H9 (cell line): ENCODE data around the gene LYAR. TPM values are rescaled to one million over a fixed set of nuclear protein-coding genes. Genes with fewer than 3 reads are reported as not detected.

Experiments used
- DNase-seq: peaks from one replicate; pipeline ENCODE4 v3.0.0-alpha.2; 2017
- H2AFZ ChIP-seq: one replicate; pipeline ENCODE4 v1.6.1; 2013; ENCODE audit warnings: mild to moderate bottlenecking, low read length, control low read depth, moderate library complexity
- H2AK5ac ChIP-seq: 2 replicates; pipeline ENCODE4 v1.6.1; 2013; ENCODE audit warnings: low read length, control low read depth, mixed read lengths; ENCODE audit not compliant: insufficient read length
- H2BK120ac ChIP-seq: one replicate; pipeline ENCODE4 v1.6.1; 2013; ENCODE audit warnings: low read depth, mild to moderate bottlenecking, low read length, control low read depth, inconsistent platforms; ENCODE audit not compliant: poor library complexity, severe bottlenecking
- H2BK12ac ChIP-seq: 2 replicates; pipeline ENCODE4 v1.6.1; 2013; ENCODE audit warnings: low read length, control low read depth, mixed read lengths, low read depth; ENCODE audit not compliant: insufficient read length
- H2BK15ac ChIP-seq: 2 replicates; pipeline ENCODE4 v1.6.1; 2013; ENCODE audit warnings: low read depth, low read length, control low read depth
- H2BK20ac ChIP-seq: one replicate; pipeline ENCODE4 v1.6.1; 2013; ENCODE audit warnings: low read depth, mild to moderate bottlenecking, low read length, control low read depth, inconsistent platforms; ENCODE audit not compliant: poor library complexity, severe bottlenecking
- H2BK5ac ChIP-seq: 2 replicates; pipeline ENCODE4 v1.6.1; 2013; ENCODE audit warnings: low read length, control low read depth, mixed read lengths; ENCODE audit not compliant: insufficient read length
- H3K14ac ChIP-seq: 2 replicates; pipeline ENCODE4 v1.6.1; 2013; ENCODE audit warnings: low read length, control low read depth; ENCODE audit not compliant: insufficient read depth
- H3K18ac ChIP-seq: 2 replicates; pipeline ENCODE4 v1.6.1; 2013; ENCODE audit warnings: low read depth, mild to moderate bottlenecking, mixed read lengths, low read length, control low read depth; ENCODE audit not compliant: insufficient read length
- H3K23ac ChIP-seq: 2 replicates; pipeline ENCODE4 v1.6.1; 2013; ENCODE audit warnings: low read length, control low read depth, mixed read lengths, low read depth; ENCODE audit not compliant: insufficient read length
- H3K23me2 ChIP-seq: 2 replicates; pipeline ENCODE4 v1.6.1; 2013; ENCODE audit warnings: low read depth, mild to moderate bottlenecking, mixed read lengths, low read length, control low read depth; ENCODE audit not compliant: insufficient read length, poor library complexity, severe bottlenecking
- H3K27ac ChIP-seq: 2 replicates; pipeline ENCODE4 v1.5.1; 2013; ENCODE audit warnings: low read length, control low read depth, mixed read lengths, low read depth; ENCODE audit not compliant: insufficient read length
- H3K27me3 ChIP-seq: 2 replicates; pipeline ENCODE4 v1.6.1; 2013; ENCODE audit warnings: low read length, control low read depth, inconsistent platforms; ENCODE audit not compliant: insufficient read depth
- H3K4ac ChIP-seq: 2 replicates; pipeline ENCODE4 v1.6.1; 2013; ENCODE audit warnings: low read depth, mild to moderate bottlenecking, control low read depth, inconsistent platforms, low read length, moderate library complexity
- H3K4me1 ChIP-seq: 2 replicates; pipeline ENCODE4 v1.6.1; 2013; ENCODE audit warnings: low read length, control low read depth, inconsistent platforms; ENCODE audit not compliant: insufficient read depth
- H3K4me2 ChIP-seq: 2 replicates; pipeline ENCODE4 v1.6.1; 2013; ENCODE audit warnings: low read length, control low read depth, mixed read lengths; ENCODE audit not compliant: insufficient read length, insufficient read depth
- H3K56ac ChIP-seq: 2 replicates; pipeline ENCODE4 v1.6.1; 2013; ENCODE audit warnings: low read depth, mild to moderate bottlenecking, mixed read lengths, low read length, control low read depth; ENCODE audit not compliant: insufficient read length
- H3K79me1 ChIP-seq: 2 replicates; pipeline ENCODE4 v1.6.1; 2013; ENCODE audit warnings: low read depth, mild to moderate bottlenecking, moderate library complexity, low read length, control low read depth, inconsistent platforms; ENCODE audit not compliant: insufficient read depth, poor library complexity, severe bottlenecking
- H3K79me2 ChIP-seq: 2 replicates; pipeline ENCODE4 v1.6.1; 2013; ENCODE audit warnings: low read length, control low read depth, inconsistent platforms; ENCODE audit not compliant: insufficient read depth
- H3K9ac ChIP-seq: 2 replicates; pipeline ENCODE4 v1.6.1; 2013; ENCODE audit warnings: low read length, control low read depth, mixed read lengths; ENCODE audit not compliant: insufficient read length; ENCODE audit errors: extremely low read depth
- H3K9me3 ChIP-seq: one replicate; pipeline ENCODE4 v1.6.1; 2013; ENCODE audit warnings: low read depth, low read length, inconsistent platforms; ENCODE audit not compliant: control insufficient read depth
- H3T11ph ChIP-seq: one replicate; pipeline ENCODE4 v1.6.1; 2013; ENCODE audit warnings: mild to moderate bottlenecking, low read length, control low read depth, inconsistent platforms
- H4K20me1 ChIP-seq: one replicate; pipeline ENCODE4 v1.6.1; 2013; ENCODE audit not compliant: control insufficient read depth, insufficient read length, insufficient read depth
- H4K5ac ChIP-seq: 2 replicates; pipeline ENCODE4 v1.6.1; 2013; ENCODE audit warnings: low read depth, mild to moderate bottlenecking, mixed read lengths, low read length, control low read depth; ENCODE audit not compliant: insufficient read length
- H4K8ac ChIP-seq: replicated peaks from 2 replicates; pipeline ENCODE4 v1.6.1; 2013; ENCODE audit warnings: low read length, control low read depth, mixed read lengths, low read depth; ENCODE audit not compliant: insufficient read length
- H4K91ac ChIP-seq: 2 replicates; pipeline ENCODE4 v1.6.1; 2013; ENCODE audit warnings: low read depth, mild to moderate bottlenecking, moderate library complexity, mixed read lengths, low read length, control low read depth; ENCODE audit not compliant: insufficient read length
- H3K27ac Mint-ChIP-seq, 3 experiments: 2 replicates in 2 of 3; 3 replicates in 1 of 3; pipeline ENCODE4 v1.8.0; 2020 to 2021; ENCODE audit warnings: mixed read lengths in 3 of 3, mild to moderate bottlenecking in 1 of 3, moderate library complexity in 1 of 3
- H3K27me3 Mint-ChIP-seq: 2 replicates; pipeline ENCODE4 v1.8.0; 2021; ENCODE audit warnings: low read depth, mild to moderate bottlenecking, moderate library complexity, mixed read lengths
- H3K36me3 Mint-ChIP-seq, 3 experiments: 2 replicates in 2 of 3; 3 replicates in 1 of 3; pipeline ENCODE4 v1.8.0; 2020 to 2021; ENCODE audit warnings: low read depth in 3 of 3, mixed read lengths in 3 of 3; ENCODE audit not compliant: insufficient read depth in 1 of 3
- H3K4me1 Mint-ChIP-seq, 2 experiments: 2 replicates each; pipeline ENCODE4 v1.8.0; 2020; ENCODE audit warnings: mixed read lengths in 2 of 2
- H3K4me3 Mint-ChIP-seq, 2 experiments: 2 replicates in 1 of 2; 3 replicates in 1 of 2; pipeline ENCODE4 v1.8.0; 2020 to 2021; ENCODE audit warnings: mild to moderate bottlenecking in 2 of 2, mixed read lengths in 2 of 2, moderate library complexity in 1 of 2
- H3K9me3 Mint-ChIP-seq, 2 experiments: 2 replicates in 1 of 2; 3 replicates in 1 of 2; pipeline ENCODE4 v1.8.0; 2020; ENCODE audit warnings: mild to moderate bottlenecking in 2 of 2, mixed read lengths in 2 of 2, moderate library complexity in 1 of 2
- CTCF ChIP-seq: fragments of 200-600 bp; sonication (generic); conservative IDR thresholded peaks from 3 replicates; pipeline ENCODE4 v1.8.0; 2021; ENCODE audit warnings: antibody characterized with exemption, mild to moderate bottlenecking
- WGBS: extraction: QIAGEN DNeasy Blood & Tissue Kit; methylation state at CpG from one replicate; pipeline ENCODE4 v1.1.7; 2013; ENCODE audit warnings: missing lambda C conversion rate, low lambda C conversion rate, mixed read lengths; ENCODE audit not compliant: insufficient read length; ENCODE audit errors: extremely low coverage; 5-methylcytosine and 5-hydroxymethylcytosine counted together
- total RNA-seq: library from RNA; stranded (reverse); gene quantifications from 2 replicates; pipeline ENCODE4 v1.2.1, GENCODE V29; 2021

Gene LYAR
- total RNA-seq, 1 experiment from 2014 or later: 50.9 TPM

GRCh38 chr4:4227510-4228355 lies 62.2 kb downstream of the LYAR start:
- no peak overlapping the region for H3T11ph ChIP-seq
- DNase-seq: peak; percentile 34
- H3K4ac ChIP-seq: no peak overlapping the region
- no peak for TF ChIP-seq CTCF
- H3K79me2 ChIP-seq: no peaks in the 10 kb centered on the region
- no peaks in the 10 kb centered on the region for H3K9me3 ChIP-seq
- no peak overlapping the region for H2BK15ac ChIP-seq
- H2BK120ac ChIP-seq: no peak overlapping the region
- H2BK5ac ChIP-seq: no peak overlapping the region
- H3K4me2 ChIP-seq: no peak overlapping the region
- no peak overlapping the region for H2AK5ac ChIP-seq
- no peaks in the 10 kb centered on the region for H4K20me1 ChIP-seq
- H4K91ac ChIP-seq: no peak overlapping the region
- H3K18ac ChIP-seq: no peak overlapping the region
- no peak overlapping the region for H2BK12ac ChIP-seq
- H3K27me3 ChIP-seq: peaks cover 43% of the 10 kb centered on the region
- H4K8ac ChIP-seq: no peak overlapping the region
- peaks cover 3% of the 10 kb centered on the region for H3K23me2 ChIP-seq
- peak overlapping the region; percentile 32 to 74; a peak in 4 of 5 replicates for H3K4me3 Mint-ChIP-seq
- no peak overlapping the region for H3K23ac ChIP-seq
- peaks cover 7 to 14% of the 10 kb centered on the region in 2 experiments for H3K4me1 Mint-ChIP-seq
- H3K9me3 Mint-ChIP-seq: peaks cover 2 to 11% of the 10 kb centered on the region in 2 experiments; a peak in 4 of 5 replicates
- no peak overlapping the region for H3K27ac ChIP-seq
- H3K9ac ChIP-seq: no peak overlapping the region
- peaks cover 79% of the 10 kb centered on the region for H3K27me3 Mint-ChIP-seq
- H4K5ac ChIP-seq: no peak overlapping the region
- H2AFZ ChIP-seq: no peak overlapping the region
- no peak overlapping the region for H2BK20ac ChIP-seq
- WGBS: no CpG with 5 or more reads among the region's 51 CpGs
- H3K36me3 Mint-ChIP-seq: peaks cover 0 to 1% (median 0%) of the 10 kb centered on the region in 3 experiments; a peak in 2 of 7 replicates
- no peaks in the 10 kb centered on the region for H3K79me1 ChIP-seq
- no peak overlapping the region for H3K56ac ChIP-seq
- no peak overlapping the region for H3K14ac ChIP-seq
- H3K27ac Mint-ChIP-seq: no peak overlapping the region; a peak in 1 of 7 replicates
- H3K4me1 ChIP-seq: no peaks in the 10 kb centered on the region
